Measurements from ENCODE around the gene HOPX. TPM values are rescaled to one million over a fixed set of nuclear protein-coding genes. Genes with fewer than 3 reads are reported as not detected.
"Not testable (repeated sequence)": the region's sequence is repeated elsewhere in the genome, so short reads cannot be mapped to it uniquely, and the experiment has no call there.

The HOPX gene
- total RNA-seq, 4 donors from 2014 or later = 405 to 1,883 (median 1,516) TPM

DNA sequence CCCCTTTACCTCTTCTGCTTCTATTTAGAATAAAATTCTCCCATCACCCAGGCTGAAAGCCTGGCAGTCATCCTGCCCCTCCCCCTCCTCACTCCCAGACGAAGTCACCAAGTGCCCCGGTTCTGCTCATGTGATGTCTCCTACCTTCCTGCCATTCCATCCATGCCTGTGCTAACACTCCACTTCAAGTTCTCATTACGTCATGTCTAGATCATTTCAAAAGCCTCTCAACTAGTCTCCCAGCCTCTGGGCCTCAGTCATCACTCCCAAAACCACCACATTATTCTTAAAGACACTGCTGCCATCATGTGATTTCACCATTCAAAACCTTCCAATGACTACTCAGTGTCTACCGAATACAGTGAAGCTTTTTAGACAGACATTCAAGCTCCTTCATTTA is 17.2 kb upstream of the HOPX start:
- Histone ChIP-seq H3K4me3 (no peak overlapping the region), H3K27me3 (no peaks in the 10 kb centered on the region), H3K27ac (no peak overlapping the region), H3K9me3 (no peaks in the 10 kb centered on the region), H3K36me3 (no peaks in the 10 kb centered on the region), H3K4me1 (peaks cover 4% of the 10 kb centered on the region)
- TF ChIP-seq, protein P1, sequence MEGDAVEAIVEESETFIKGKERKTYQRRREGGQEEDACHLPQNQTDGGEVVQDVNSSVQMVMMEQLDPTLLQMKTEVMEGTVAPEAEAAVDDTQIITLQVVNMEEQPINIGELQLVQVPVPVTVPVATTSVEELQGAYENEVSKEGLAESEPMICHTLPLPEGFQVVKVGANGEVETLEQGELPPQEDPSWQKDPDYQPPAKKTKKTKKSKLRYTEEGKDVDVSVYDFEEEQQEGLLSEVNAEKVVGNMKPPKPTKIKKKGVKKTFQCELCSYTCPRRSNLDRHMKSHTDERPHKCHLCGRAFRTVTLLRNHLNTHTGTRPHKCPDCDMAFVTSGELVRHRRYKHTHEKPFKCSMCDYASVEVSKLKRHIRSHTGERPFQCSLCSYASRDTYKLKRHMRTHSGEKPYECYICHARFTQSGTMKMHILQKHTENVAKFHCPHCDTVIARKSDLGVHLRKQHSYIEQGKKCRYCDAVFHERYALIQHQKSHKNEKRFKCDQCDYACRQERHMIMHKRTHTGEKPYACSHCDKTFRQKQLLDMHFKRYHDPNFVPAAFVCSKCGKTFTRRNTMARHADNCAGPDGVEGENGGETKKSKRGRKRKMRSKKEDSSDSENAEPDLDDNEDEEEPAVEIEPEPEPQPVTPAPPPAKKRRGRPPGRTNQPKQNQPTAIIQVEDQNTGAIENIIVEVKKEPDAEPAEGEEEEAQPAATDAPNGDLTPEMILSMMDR (IDR thresholded peaks at IDR 0.05) = no peak
- no peak for TF ChIP-seq POLR2A (IDR thresholded peaks at IDR 0.05)
- no peak for TF ChIP-seq POLR2AphosphoS5 (IDR thresholded peaks at IDR 0.05)
- no peak for TF ChIP-seq EP300 (IDR thresholded peaks at IDR 0.05)
- DNase-seq (ENCODE audit: low spot score in 2 of 2) = no peak
- 87% methylated on average over 4 of the region's 4 CpGs for WGBS

DNA sequence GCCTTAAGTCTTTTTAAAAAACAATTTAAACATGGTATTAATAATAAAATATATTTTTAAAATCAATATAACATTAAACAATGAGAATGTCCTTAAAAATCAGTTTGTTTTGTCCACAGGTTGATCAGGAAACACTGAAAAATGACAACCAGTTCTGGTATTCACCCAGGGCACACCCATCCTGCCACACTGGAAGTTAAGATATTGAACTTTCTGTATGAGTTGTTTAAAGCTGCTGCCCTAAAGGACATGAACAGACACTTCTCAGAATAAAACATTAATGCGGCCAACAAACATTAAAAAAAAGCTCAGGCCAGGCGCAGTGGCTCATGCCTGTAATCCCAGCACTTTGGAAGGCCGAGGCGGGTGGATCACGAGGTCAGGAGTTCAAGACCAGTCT is 15.0 kb upstream of the HOPX start:
- no peak for DNase-seq (ENCODE audit: low spot score in 2 of 2)
- no peak for TF ChIP-seq POLR2A (IDR thresholded peaks at IDR 0.05)
- TF ChIP-seq, protein P1 (IDR thresholded peaks at IDR 0.05) = no peak
- TF ChIP-seq EP300 (IDR thresholded peaks at IDR 0.05) = no peak
- no peak for TF ChIP-seq POLR2AphosphoS5 (IDR thresholded peaks at IDR 0.05)
- WGBS = 61% methylated on average over 5 of the region's 5 CpGs

DNA sequence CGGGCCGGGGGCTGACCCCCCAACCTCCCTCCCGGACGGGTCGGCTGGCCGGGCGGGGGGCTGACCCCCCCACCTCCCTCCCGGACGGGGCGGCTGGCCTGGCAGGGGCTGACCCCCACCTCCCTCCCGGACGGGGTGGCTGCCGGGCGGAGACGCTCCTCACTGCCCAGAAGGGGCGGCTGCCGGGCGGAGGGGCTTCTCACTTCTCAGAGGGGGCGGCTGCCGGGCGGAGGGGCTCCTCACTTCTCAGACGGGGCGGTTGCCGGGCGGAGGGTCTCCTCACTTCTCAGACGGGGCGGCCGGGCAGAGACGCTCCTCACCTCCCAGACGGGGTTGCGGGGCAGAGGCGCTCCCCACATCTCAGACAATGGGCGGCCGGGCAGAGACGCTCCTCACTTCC is 12.4 kb upstream of the HOPX start:
- 66% methylated on average over 7 of the region's 35 CpGs for WGBS
- not testable (repeated sequence) for H3K9me3 ChIP-seq; H3K4me1 ChIP-seq; H3K36me3 ChIP-seq; H3K4me3 ChIP-seq; DNase-seq (ENCODE audit: low spot score in 2 of 2); H3K27ac ChIP-seq; H3K27me3 ChIP-seq

More for the DNA sequence above, 15.0 kb upstream of the HOPX start:
- Histone ChIP-seq H3K27me3 (no peaks in the 10 kb centered on the region), H3K9me3 (no peaks in the 10 kb centered on the region), H3K36me3 (no peaks in the 10 kb centered on the region), H3K4me1 (peaks cover 3% of the 10 kb centered on the region), H3K4me3 (no peak overlapping the region), H3K27ac (no peak overlapping the region)

DNA sequence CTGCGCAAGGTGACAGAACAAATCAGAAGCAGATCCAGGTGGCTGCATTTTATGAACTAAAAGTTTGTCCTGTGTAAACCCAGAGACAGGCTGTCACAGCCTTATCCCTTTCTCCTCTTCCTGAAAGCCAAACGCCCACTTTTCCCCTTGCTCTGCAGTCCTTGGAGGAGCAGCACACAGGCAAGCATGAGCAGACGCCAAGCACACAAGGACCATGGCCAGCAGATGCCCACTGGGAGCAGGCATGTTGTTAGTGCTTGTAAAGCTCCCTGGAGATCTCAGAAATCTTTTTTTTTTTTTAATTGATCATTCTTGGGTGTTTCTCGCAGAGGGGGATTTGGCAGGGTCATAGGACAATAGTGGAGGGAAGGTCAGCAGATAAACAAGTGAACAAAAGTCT is 11.5 kb upstream of the HOPX start:
- TF ChIP-seq POLR2A (IDR thresholded peaks at IDR 0.05) (no peak), EP300 (IDR thresholded peaks at IDR 0.05) (no peak), POLR2AphosphoS5 (IDR thresholded peaks at IDR 0.05) (no peak)
- TF ChIP-seq, protein P1 (IDR thresholded peaks at IDR 0.05) = no peak
- no peak for DNase-seq (ENCODE audit: low spot score in 2 of 2)
- no peak overlapping the region for H3K4me3 ChIP-seq
- peaks cover 6% of the 10 kb centered on the region for H3K4me1 ChIP-seq
- no peaks in the 10 kb centered on the region for H3K9me3 ChIP-seq
- H3K27me3 ChIP-seq = no peaks in the 10 kb centered on the region
- H3K36me3 ChIP-seq = no peaks in the 10 kb centered on the region
- H3K27ac ChIP-seq = no peak overlapping the region
- 67% methylated on average over 4 of the region's 4 CpGs for WGBS

DNA sequence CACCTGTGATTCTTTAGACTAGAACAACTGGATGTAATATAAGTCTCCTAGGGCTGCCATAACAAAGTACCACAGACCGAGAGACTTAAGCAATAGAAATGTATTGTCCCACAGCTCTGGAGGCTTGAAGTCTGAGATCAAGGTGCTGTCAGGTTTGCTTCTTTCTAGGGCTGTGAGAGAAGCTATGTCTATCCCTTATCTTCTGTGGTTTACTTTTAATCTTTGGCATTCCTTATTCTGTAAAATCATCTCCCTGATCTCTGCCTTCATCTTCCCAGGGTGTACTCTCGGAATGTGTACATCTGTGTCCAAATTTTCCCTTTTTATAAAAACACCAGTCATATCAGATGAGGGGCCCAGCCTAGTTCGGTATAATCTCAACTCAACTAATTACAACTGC is 10.3 kb upstream of the HOPX start:
- no peaks in the 10 kb centered on the region for H3K36me3 ChIP-seq
- no peaks in the 10 kb centered on the region for H3K27me3 ChIP-seq
- H3K4me3 ChIP-seq = no peak overlapping the region
- DNase-seq (ENCODE audit: low spot score in 2 of 2) = no peak
- peaks cover 6% of the 10 kb centered on the region for H3K4me1 ChIP-seq
- H3K9me3 ChIP-seq = no peaks in the 10 kb centered on the region
- TF ChIP-seq POLR2AphosphoS5 (IDR thresholded peaks at IDR 0.05) = no peak
- TF ChIP-seq, protein P1 (IDR thresholded peaks at IDR 0.05) = no peak
- TF ChIP-seq POLR2A (IDR thresholded peaks at IDR 0.05) = no peak
- H3K27ac ChIP-seq = no peak overlapping the region
- WGBS = 67% methylated on average over 3 of the region's 3 CpGs

DNA sequence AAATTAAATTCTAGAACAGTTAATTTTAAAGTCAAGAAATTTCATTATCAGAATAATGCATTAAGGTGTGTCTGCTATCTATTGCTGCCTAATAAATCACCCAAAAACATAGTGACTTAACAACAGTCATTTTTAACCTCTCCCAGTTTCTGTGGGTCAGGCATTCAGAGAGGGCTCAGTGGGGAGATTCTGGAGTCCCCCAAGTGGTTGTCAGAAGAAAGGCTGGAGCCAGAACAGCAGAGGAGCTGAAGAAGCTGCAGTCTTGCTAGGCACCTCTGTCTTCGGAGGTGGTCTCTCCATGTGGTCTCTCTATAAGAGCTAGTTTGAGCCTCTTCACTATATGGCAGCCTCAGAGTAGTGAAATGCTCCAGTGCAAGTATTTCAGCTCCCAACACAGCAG is 9.3 kb upstream of the HOPX start:
- no peaks in the 10 kb centered on the region for H3K36me3 ChIP-seq
- H3K4me1 ChIP-seq = peaks cover 6% of the 10 kb centered on the region
- no peaks in the 10 kb centered on the region for H3K27me3 ChIP-seq
- no peak for DNase-seq (ENCODE audit: low spot score in 2 of 2)
- H3K9me3 ChIP-seq = no peaks in the 10 kb centered on the region
- no peak overlapping the region for H3K27ac ChIP-seq
- TF ChIP-seq, protein P1 (IDR thresholded peaks at IDR 0.05) = no peak
- TF ChIP-seq EP300 (IDR thresholded peaks at IDR 0.05) (no peak), POLR2AphosphoS5 (IDR thresholded peaks at IDR 0.05) (no peak), POLR2A (IDR thresholded peaks at IDR 0.05) (no peak)
- 86% methylated on average over 1 of the region's 1 CpG for WGBS
- H3K4me3 ChIP-seq = no peak overlapping the region

Measured in suprapubic skin (tissue), 4 donors.